Stimulated activated CD4-positive, alpha-beta T cell treated with anti-CD3 and anti-CD28 coated beads, TNF-alpha, amount 100 ng/mL, for 48 hours (primary cell): Measurements from ENCODE around the gene RASL10A.

ENCODE experiments used
- DNase-seq, 3 donors: peaks; one replicate each; pipeline ENCODE4 v3.0.0-alpha.2; 2020; ENCODE audit warnings: low read depth in 3 of 3

RASL10A gene

DNA sequence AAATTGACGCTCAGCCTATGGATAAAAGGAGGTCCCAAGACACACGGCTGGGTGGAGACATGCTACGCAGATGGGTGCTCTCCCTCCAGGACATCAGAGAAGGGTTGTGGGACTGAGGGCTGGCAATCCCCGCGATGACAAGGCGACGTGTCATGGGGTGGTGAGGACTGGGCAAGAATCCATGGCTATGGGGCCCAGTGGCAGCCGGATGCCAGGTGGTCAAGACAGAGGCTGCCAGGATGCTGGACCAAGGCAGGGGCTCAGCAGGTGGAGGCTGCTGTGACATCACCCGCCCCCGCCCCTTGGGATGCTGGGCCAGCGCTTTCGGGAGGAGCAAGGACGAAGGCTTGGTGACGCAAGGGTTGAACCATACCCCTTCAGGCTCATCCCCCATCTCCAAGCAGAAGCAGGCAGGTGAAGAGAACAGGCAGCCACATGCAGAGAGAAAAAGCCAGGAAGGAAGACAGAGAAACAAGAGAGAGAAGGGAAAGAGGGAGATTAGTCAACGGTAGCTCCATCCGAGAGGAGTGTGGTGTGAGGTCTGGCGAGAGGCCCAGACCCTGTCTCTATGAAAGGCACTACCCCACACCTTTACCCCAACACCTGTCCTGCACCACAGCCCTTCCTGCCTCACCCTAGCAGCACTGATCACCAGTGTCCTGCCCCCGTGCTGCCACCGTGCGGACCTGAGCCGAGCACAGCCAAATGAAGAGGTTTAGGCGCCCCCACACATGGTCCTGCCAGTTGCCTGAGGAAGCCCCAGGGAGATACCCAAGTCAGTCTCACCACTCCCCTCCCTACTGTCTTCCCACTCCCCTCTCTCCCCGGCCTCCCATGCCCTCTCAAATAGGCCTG lies 24.1 kb upstream of the RASL10A start:
- no peak for DNase-seq

GRCh38 chr22:29338398-29338797 lies 22.9 kb upstream of the RASL10A start:
- no peak for DNase-seq

GRCh38 chr22:29337631-29338284 lies 22.3 kb upstream of the RASL10A start:
- no peak for DNase-seq

GRCh38 chr22:29336751-29337490 lies 21.4 kb upstream of the RASL10A start:
- DNase-seq = no peak

DNA sequence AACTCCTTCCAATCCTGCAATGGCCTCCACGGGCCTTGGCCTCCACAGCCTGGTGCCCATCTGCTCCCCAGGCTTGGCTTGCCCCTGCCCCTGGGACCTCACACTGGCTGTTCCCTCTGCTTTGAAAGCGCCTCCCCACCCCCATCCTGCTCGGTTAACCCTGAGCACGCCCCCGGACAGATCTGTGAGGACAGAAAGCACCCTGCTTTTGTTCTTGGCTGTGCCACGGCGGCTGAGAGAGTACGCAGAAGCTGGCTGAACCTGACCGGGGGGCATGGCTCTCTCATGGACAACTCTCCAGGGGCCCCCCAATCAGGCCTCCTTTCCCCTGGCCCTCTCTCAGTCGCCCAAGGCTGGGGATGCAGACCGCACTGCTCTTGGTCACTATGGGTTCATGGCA lies 20.2 kb upstream of the RASL10A start:
- DNase-seq = no peak

DNA sequence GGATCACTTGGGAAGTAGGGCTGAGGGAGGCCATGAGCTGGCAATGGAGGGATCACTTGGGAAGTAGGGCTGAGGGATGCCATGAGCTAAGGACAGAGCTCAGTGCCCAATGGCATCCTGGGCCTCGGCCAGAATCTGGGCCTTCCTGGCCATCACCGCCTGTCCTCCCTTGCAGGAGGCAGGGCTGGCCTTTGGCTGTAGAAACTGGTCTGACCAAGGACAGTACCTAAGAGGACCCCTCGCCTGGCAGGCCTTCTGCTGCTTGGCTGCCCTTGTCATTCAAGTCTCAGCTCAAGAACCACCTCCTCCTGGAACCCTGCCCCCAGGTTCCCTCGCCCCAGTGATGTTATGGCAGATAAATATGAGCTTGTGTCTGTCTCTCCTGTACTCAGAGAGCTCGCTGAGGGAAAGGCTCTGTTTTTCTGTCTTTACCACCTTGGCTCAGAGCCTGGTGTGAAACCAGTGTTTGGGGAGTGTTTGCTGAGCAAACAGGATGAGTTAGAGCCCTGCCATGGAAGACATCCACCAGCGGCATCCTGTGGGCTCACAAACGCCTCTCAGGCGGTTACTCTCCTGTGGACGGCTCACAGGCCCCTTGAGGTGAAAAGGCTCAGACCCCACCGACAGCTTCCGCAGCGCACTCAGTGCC lies 19.3 kb upstream of the RASL10A start:
- DNase-seq = no peak

- DNase-seq = no peak
Measured at GRCh38 chr22:29334148-29334547, 18.7 kb upstream of the RASL10A start.

DNA sequence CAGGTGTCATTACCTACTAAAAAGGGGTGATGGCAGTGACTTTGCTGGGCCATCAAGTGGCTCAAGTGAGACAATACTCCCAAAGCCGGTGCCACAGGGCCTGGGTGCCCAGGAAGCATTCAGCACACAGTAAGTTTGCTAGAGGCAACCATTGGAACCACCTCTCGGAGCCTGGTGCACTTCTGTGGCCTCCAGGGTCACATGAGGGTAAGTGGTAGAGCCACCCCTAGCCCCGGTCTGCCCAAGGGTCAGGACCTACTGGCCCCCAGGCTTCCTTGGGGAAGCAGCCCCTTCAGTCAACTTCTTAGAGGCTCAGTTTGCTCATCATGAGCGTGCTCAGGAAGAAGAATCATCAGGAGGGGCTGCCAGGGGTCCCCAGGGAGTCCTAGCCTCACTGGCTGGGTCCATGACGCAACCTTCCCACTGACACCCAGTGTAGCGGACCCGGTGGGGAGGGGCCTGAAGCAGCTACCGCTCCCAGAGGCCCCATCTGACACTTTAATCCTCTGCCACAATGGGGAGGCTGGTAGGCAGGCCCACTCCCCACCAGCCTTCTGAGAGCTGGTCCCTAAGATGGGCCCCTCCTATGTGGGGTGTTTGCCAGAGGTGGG lies 17.5 kb upstream of the RASL10A start:
- DNase-seq = no peak

DNA sequence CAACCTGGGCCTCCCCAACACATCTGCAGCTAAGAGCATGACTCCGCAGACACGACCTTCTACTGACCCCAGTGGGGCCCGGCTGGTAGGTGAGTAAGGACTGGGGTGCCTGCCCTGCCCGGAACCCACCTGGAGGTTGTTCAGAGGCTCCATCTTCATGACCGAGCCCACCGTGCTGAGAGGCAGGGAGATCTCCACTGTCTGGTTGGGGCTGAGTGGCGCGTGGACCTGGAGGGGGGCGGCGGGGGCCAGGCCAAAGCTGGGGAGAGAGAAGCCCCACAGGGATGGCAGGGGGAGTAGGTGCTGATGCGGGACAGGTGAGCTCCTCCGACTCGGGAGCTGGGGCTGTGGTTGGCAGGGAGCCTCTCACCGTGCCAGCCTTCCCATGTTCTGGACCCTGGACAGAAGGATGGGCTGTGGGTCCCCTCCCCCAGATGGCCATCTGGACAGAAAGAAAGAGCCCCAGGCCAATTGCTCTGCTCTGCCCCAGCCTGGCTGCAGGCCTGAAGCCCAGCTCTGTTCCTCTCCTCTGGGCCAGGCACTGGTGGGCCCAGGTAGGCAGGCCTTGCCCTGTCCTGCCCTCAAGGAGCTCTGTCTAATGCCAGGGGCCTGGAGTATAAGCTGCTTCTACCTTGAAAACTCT lies 16.3 kb upstream of the RASL10A start:
- no peak for DNase-seq

DNA sequence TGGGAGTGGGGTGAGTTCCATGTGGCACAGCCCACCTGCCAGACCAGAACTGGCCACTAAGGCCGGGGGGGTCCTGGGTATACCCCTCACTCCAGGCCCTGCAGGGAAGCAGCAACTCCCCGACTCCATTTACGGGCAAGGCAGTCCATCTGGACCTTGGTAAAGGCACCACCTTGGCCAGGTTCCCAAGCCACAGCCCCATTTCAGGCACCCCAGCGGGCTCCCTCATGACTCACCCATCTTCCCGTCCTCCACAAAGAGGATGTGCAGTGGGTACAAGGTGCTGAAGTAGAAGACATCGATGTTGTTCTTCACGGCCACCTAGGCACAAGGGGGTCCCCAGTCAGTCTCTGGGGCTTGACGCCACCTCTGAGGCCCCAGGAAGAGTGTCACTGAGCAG lies 15.7 kb upstream of the RASL10A start:
- no peak for DNase-seq

GRCh38 chr22:29330753-29331152 lies 15.3 kb upstream of the RASL10A start:
- DNase-seq = no peak

DNA sequence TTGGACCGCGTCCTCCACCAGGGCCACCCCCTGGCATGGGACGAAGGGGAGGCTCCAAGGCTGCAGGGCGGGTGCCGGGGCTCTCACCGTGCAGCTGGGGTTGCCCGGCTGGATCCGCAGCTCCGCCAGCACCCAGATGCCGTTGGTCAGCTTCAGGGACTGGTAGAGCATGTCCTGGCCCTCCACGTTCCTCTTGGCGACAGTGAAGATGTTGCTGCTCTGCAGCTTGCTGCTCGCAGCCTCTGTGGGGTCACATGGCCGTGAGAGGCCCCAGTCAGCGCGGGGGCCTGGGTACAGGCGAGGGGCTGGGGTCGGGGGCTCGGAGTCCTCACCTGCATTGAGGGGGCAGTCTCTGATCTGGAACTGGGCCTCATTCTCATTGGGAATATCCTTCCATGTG lies 14.8 kb upstream of the RASL10A start:
- DNase-seq = no peak

GRCh38 chr22:29329581-29329980 lies 14.1 kb upstream of the RASL10A start:
- no peak for DNase-seq

DNA sequence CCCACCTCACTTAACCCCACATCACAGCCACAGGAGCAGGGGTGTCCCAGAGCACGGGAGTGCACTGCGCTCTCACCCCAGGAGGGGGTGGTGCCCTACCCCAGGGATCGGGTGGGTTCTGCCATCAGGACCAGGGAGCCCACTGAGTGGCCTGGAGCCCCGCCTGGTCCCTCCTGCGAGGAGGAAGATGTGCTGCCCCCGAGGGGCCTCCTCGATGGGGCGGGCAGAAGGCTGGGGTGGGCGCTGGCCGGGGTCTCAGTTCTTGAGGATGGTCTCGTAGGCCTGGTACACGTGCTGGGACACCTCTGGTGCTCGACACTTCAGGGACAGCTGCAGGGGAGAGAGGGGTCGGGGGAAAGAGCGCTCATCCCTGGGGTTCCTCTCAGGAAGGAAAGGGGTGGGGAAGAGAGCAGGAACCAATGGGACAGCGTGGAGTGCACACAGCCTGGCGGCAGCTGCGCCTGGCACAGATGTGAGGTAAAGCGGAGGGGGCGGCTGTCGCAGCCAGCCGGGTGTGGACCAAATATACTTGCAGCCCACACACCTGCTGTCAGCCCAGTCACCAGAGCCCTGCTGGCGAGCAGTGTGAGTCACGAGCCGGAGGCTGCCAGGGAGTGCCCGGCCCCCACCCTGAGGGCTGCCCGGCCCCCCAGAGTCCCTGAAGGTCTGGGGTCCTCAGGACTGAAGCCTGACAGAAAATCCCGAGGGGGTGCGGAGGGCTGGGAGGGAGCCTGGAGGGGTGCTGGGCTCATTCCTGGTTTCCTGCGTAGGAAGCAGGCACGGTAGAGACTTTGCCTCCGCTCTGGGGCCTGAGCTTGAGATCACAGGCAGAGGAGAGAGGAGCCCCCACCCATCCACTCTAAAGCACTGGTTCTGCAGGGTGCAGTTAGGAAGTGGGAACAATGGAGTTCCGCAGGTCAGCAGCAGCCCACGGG lies 13.3 kb upstream of the RASL10A start:
- no peak for DNase-seq

DNA sequence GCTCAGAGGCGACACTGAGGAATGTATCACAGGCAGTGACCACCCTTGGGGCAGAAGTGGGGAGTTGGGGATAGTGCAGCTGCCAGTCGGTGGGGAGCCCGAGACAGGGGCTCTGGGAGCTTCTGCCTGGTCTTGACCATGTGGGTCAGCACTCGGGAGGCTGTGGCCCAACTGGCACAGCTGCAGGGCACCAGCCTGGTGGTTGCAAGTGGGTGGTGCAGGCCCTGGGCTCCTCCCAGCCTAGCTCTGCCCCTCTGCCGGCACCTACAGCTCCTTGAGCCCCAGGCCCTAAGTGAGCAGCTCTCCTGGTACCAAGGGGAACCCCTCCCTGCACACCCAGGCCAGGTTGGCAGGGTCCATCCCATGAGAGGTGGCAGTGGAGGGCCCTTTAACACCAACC lies 12.6 kb upstream of the RASL10A start:
- DNase-seq = no peak

GRCh38 chr22:29327089-29327764 lies 11.7 kb upstream of the RASL10A start:
- DNase-seq = no peak

DNA sequence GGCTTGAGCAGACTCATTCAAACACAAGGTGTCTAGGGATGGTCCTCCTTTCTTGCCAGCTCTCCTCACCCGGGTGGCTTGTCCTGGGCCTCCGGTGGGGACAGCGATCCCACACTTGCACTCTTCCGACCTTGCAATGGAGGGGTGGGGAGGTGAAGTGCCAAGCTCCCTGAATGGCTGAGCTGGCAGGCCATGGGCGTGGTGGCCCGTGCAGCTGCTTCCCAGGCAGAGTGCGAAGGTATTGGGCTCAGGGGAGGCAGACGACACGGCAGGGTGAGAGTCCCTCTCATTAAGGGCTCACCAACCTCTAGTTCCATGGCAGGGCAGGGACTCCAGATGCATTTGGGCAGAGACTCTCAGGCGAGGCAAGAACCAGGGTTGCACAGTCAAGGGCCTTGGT lies 11.0 kb upstream of the RASL10A start:
- DNase-seq = no peak

GRCh38 chr22:29325785-29326315 lies 10.4 kb upstream of the RASL10A start:
- no peak for DNase-seq

DNA sequence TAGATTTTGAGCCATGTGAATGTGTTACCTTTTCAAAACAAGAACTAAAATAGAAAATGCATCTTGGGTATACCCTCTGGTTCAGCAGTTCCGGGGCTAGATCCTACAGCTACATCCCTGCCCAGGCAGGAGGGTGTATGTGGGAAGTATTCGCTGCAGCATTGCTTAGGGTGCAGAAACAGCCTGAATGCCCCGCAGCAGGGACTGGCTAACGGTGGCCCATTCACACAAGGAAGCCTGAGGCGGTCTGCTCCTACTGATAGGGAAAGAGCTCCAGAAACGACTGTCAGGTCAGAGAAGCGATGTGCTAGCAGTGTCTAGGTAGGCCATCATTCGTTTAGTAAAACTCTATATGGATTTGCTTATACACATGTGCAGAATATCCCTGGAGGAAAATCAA lies 9.9 kb upstream of the RASL10A start:
- DNase-seq = no peak
